GM23248 (cell line): ENCODE results near the gene TTC23. TPM values are rescaled to one million over a fixed set of nuclear protein-coding genes. Genes with fewer than 3 reads are reported as not detected.
A peak's percentile ranks its signal among the peaks of the same experiment; 100 is the strongest.

Source experiments
- DNase-seq: peaks from one replicate; pipeline ENCODE4 v3.0.0-alpha.2; 2015
- H2AFZ ChIP-seq: fragments of 200-600 bp; sonication (generic); 2 replicates; pipeline ENCODE4 v1.6.1; 2016; ENCODE audit warnings: antibody characterized with exemption
- H3F3A ChIP-seq: fragments of 200-600 bp; sonication (generic); 2 replicates; pipeline ENCODE4 v1.6.1; 2016; ENCODE audit warnings: mild to moderate bottlenecking, antibody characterized with exemption, mixed run types; ENCODE audit not compliant: insufficient read depth
- H3K27ac ChIP-seq: fragments of 200-600 bp; sonication (generic); 2 replicates; pipeline ENCODE4 v1.5.1; 2016; ENCODE audit warnings: mild to moderate bottlenecking
- H3K27me3 ChIP-seq: fragments of 200-600 bp; sonication (generic); replicated peaks from 2 replicates; pipeline ENCODE4 v1.6.1; 2016; ENCODE audit warnings: mild to moderate bottlenecking; ENCODE audit not compliant: insufficient read depth
- H3K36me3 ChIP-seq: fragments of 200-600 bp; sonication (generic); 2 replicates; pipeline ENCODE4 v1.6.1; 2016; ENCODE audit warnings: low read depth, mild to moderate bottlenecking
- H3K4me1 ChIP-seq: fragments of 200-600 bp; sonication (generic); 2 replicates; pipeline ENCODE4 v1.6.1; 2016; ENCODE audit warnings: mild to moderate bottlenecking; ENCODE audit not compliant: insufficient read depth
- H3K4me2 ChIP-seq: fragments of 200-600 bp; sonication (generic); one replicate; pipeline ENCODE4 v1.6.1; 2016; ENCODE audit warnings: mild to moderate bottlenecking; ENCODE audit not compliant: unreplicated experiment
- H3K4me3 ChIP-seq: fragments of 200-600 bp; sonication (generic); 2 replicates; pipeline ENCODE4 v1.5.1; 2016; ENCODE audit warnings: mild to moderate bottlenecking
- H3K79me2 ChIP-seq: fragments of 200-600 bp; sonication (generic); 2 replicates; pipeline ENCODE4 v1.6.1; 2016; ENCODE audit warnings: mild to moderate bottlenecking; ENCODE audit not compliant: insufficient read depth
- H3K9ac ChIP-seq: fragments of 200-600 bp; sonication (generic); 2 replicates; pipeline ENCODE4 v1.6.1; 2016; ENCODE audit warnings: mild to moderate bottlenecking
- H3K9me2 ChIP-seq: fragments of 200-600 bp; sonication (generic); 2 replicates; pipeline ENCODE4 v1.6.1; 2016; ENCODE audit warnings: mixed run types, mild to moderate bottlenecking, moderate library complexity; ENCODE audit not compliant: insufficient read depth
- H3K9me3 ChIP-seq: fragments of 200-600 bp; sonication (generic); one replicate; pipeline ENCODE4 v1.6.1; 2017; ENCODE audit warnings: low read depth
- H4K20me1 ChIP-seq: fragments of 200-600 bp; sonication (generic); 2 replicates; pipeline ENCODE4 v1.6.0; 2016; ENCODE audit not compliant: insufficient read depth
- EZH2 ChIP-seq: fragments of 200-600 bp; sonication (generic); IDR thresholded peaks from 2 replicates; pipeline ENCODE4 v1.6.1; 2018; ENCODE audit warnings: antibody characterized with exemption, mild to moderate bottlenecking; ENCODE audit not compliant: insufficient read depth, poor library complexity, severe bottlenecking
- EZH2phosphoT487 ChIP-seq: fragments of 200-600 bp; sonication (generic); IDR thresholded peaks from 2 replicates; pipeline ENCODE4 v1.6.1; 2018; ENCODE audit warnings: antibody characterized with exemption, moderate library complexity, mild to moderate bottlenecking, low read depth; ENCODE audit not compliant: insufficient read depth
- WGBS, 2 experiments: methylation state at CpG; one replicate each; pipeline ENCODE4 v1.1.6; 2015 to 2017; ENCODE audit warnings: low lambda C conversion rate in 2 of 2, low coverage in 1 of 2; ENCODE audit errors: missing lambda C conversion rate in 2 of 2; 5-methylcytosine and 5-hydroxymethylcytosine counted together
- in situ Hi-C: fragments of 300-500 bp; cut with MboI; formaldehyde crosslinking; loops from 2 replicates; pipeline ENCODE4 v1.15.0; 2020
- polyA plus RNA-seq: library from polyadenylated mRNA; unstranded; fragments of >200 nt; fragmentation: Nextera tagmentation; extraction: Ambion mirVana; gene quantifications from 2 replicates; pipeline ENCODE4 v1.2.1, GENCODE V29; 2016
- total RNA-seq: library from RNA; depleted of rRNA; stranded (reverse); fragments of >200 nt; shearing (Covaris generic); gene quantifications from 2 replicates; pipeline ENCODE4 v1.2.3, GENCODE V29; 2014

Gene TTC23
- total and polyA plus RNA-seq, 2 experiments from 2014 or later = 10.8 to 18.6 TPM

GRCh38 chr15:99224372-99225214 lies 24.8 kb downstream of the TTC23 start:
- WGBS, 2 experiments = 79 to 86% methylated on average over 6 of the region's 6 CpGs

GRCh38 chr15:99213187-99213811 lies 36.1 kb downstream of the TTC23 start:
- Histone ChIP-seq H3K79me2 (no peaks in the 10 kb centered on the region), H3K27ac (no peak overlapping the region), H3K4me3 (no peak overlapping the region), H3K9ac (no peak overlapping the region), H3K9me3 (no peaks in the 10 kb centered on the region), H3K4me2 (no peak overlapping the region), H2AFZ (no peak overlapping the region), H3K27me3 (no peaks in the 10 kb centered on the region), H3F3A (peaks cover 8% of the 10 kb centered on the region; the same call in 1 of the 2 replicates), H4K20me1 (no peaks in the 10 kb centered on the region), H3K9me2 (no peaks in the 10 kb centered on the region), H3K4me1 (no peaks in the 10 kb centered on the region), H3K36me3 (peaks cover 9% of the 10 kb centered on the region; the same call in 1 of the 2 replicates)
- WGBS, 2 experiments = 0 to 8% methylated on average over 1 of the region's 1 CpG
- no peak for TF ChIP-seq EZH2
- no peak for TF ChIP-seq EZH2phosphoT487
- peak; percentile 85 for DNase-seq
- in situ Hi-C loops = loop anchor here (5.0 kb wide), 1 partner anchor 111 kb away; no protein-coding TSS in a partner anchor

More at GRCh38 chr15:99224372-99225214, 24.8 kb downstream of the TTC23 start:
- in situ Hi-C loops = no loop called here
- Histone ChIP-seq H3K36me3 (peaks cover 17% of the 10 kb centered on the region), H3K9me2 (no peaks in the 10 kb centered on the region), H2AFZ (no peak overlapping the region), H3K4me1 (no peaks in the 10 kb centered on the region), H3F3A (no peaks in the 10 kb centered on the region), H4K20me1 (no peaks in the 10 kb centered on the region), H3K4me2 (no peak overlapping the region), H3K27me3 (no peaks in the 10 kb centered on the region), H3K27ac (no peak overlapping the region), H3K4me3 (no peak overlapping the region), H3K79me2 (peaks cover 4% of the 10 kb centered on the region; the same call in 1 of the 2 replicates), H3K9ac (no peak overlapping the region), H3K9me3 (no peaks in the 10 kb centered on the region)
- TF ChIP-seq EZH2 (no peak), EZH2phosphoT487 (no peak)
- DNase-seq = no peak

GRCh38 chr15:99212406-99212805 lies 37.0 kb downstream of the TTC23 start:
- Histone ChIP-seq H3K9me3 (no peaks in the 10 kb centered on the region), H3K9ac (no peak overlapping the region), H3K27ac (no peak overlapping the region), H3F3A (peaks cover 4% of the 10 kb centered on the region; the same call in 1 of the 2 replicates), H3K36me3 (0 out of 2 replicates have a peak, but pooled peaks cover 3% of the 10 kb centered on the region), H3K79me2 (no peaks in the 10 kb centered on the region), H3K27me3 (no peaks in the 10 kb centered on the region), H3K4me2 (no peak overlapping the region), H3K9me2 (no peaks in the 10 kb centered on the region), H3K4me3 (no peak overlapping the region), H2AFZ (no peak overlapping the region), H3K4me1 (no peaks in the 10 kb centered on the region), H4K20me1 (no peaks in the 10 kb centered on the region)
- TF ChIP-seq EZH2phosphoT487 (no peak), EZH2 (no peak)
- WGBS, 2 experiments = 89 to 93% methylated on average over 7 of the region's 7 CpGs
- peak; percentile 24 for DNase-seq
- in situ Hi-C loops = loop anchor here (5.0 kb wide), 1 partner anchor 110 kb away; no protein-coding TSS in a partner anchor

GRCh38 chr15:99211926-99212325 lies 37.5 kb downstream of the TTC23 start:
- in situ Hi-C loops = loop anchor here (5.0 kb wide), 1 partner anchor 110 kb away; no protein-coding TSS in a partner anchor
- Histone ChIP-seq H3K79me2 (no peaks in the 10 kb centered on the region), H3K9ac (no peak overlapping the region), H2AFZ (no peak overlapping the region), H4K20me1 (no peaks in the 10 kb centered on the region), H3K27ac (no peak overlapping the region), H3K9me2 (no peaks in the 10 kb centered on the region), H3K9me3 (no peaks in the 10 kb centered on the region), H3K27me3 (no peaks in the 10 kb centered on the region), H3K4me2 (no peak overlapping the region), H3K4me1 (no peaks in the 10 kb centered on the region), H3K4me3 (no peak overlapping the region), H3K36me3 (0 out of 2 replicates have a peak, but pooled peaks cover 3% of the 10 kb centered on the region), H3F3A (peaks cover 4% of the 10 kb centered on the region; the same call in 1 of the 2 replicates)
- TF ChIP-seq EZH2phosphoT487 (no peak), EZH2 (no peak)
- peak; percentile 21 for DNase-seq
- WGBS, 2 experiments = 86 to 90% methylated on average over 4 of the region's 4 CpGs
